BLaER1 (cell line): Measurements from ENCODE around the gene RHOT2.
A peak's percentile ranks its signal among the peaks of the same experiment; 100 is the strongest.

Source experiments
- H3K27ac ChIP-seq: shearing (Covaris generic); formaldehyde crosslinking; 2 replicates; pipeline ENCODE4 v1.8.1; 2022
- H3K27me3 ChIP-seq: shearing (Covaris generic); formaldehyde crosslinking; 2 replicates; pipeline ENCODE4 v1.8.1; 2022
- H3K36me3 ChIP-seq: shearing (Covaris generic); formaldehyde crosslinking; 2 replicates; pipeline ENCODE4 v1.8.1; 2022
- H3K4me1 ChIP-seq: shearing (Covaris generic); formaldehyde crosslinking; 2 replicates; pipeline ENCODE4 v1.8.1; 2022
- H3K4me2 ChIP-seq: shearing (Covaris generic); formaldehyde crosslinking; 2 replicates; pipeline ENCODE4 v1.8.1; 2022
- H3K4me3 ChIP-seq: shearing (Covaris generic); formaldehyde crosslinking; 2 replicates; pipeline ENCODE4 v1.8.1; 2022
- H3K9ac ChIP-seq: shearing (Covaris generic); formaldehyde crosslinking; 2 replicates; pipeline ENCODE4 v1.8.1; 2022
- H3K9me3 ChIP-seq: shearing (Covaris generic); formaldehyde crosslinking; 2 replicates; pipeline ENCODE4 v1.8.1; 2022
- H4K20me1 ChIP-seq: shearing (Covaris generic); formaldehyde crosslinking; 2 replicates; pipeline ENCODE4 v1.8.1; 2022
- Cebpa-rat ChIP-seq: shearing (Covaris generic); IDR thresholded peaks from 2 replicates; pipeline ENCODE4 v1.8.1; 2022

Gene RHOT2

GRCh38 chr16:668519-669171 lies 713 bp downstream of the RHOT2 start:
- peaks cover 51% of the 10 kb centered on the region for H4K20me1 ChIP-seq

GRCh38 chr16:669666-670065 lies 1.7 kb downstream of the RHOT2 start:
- H3K4me1 ChIP-seq, result peaks cover 39% of the 10 kb centered on the region
- H3K27me3 ChIP-seq, result peaks cover 5% of the 10 kb centered on the region
- no peak overlapping the region for H3K4me3 ChIP-seq
- H4K20me1 ChIP-seq, result peaks cover 61% of the 10 kb centered on the region
- H3K9ac ChIP-seq, result peak overlapping the region; percentile 99
- H3K36me3 ChIP-seq, result peaks cover 60% of the 10 kb centered on the region
- no peak for TF ChIP-seq Cebpa-rat
- peak overlapping the region; percentile 96 for H3K4me2 ChIP-seq
- no peak overlapping the region for H3K27ac ChIP-seq
- no peaks in the 10 kb centered on the region for H3K9me3 ChIP-seq

More at GRCh38 chr16:668519-669171, 713 bp downstream of the RHOT2 start:
- Histone ChIP-seq H3K27me3 (no peaks in the 10 kb centered on the region), H3K4me3 (peak overlapping the region; percentile 100), H3K36me3 (peaks cover 50% of the 10 kb centered on the region), H3K4me2 (peak overlapping the region; percentile 96), H3K9ac (peak overlapping the region; percentile 99), H3K27ac (peak overlapping the region; percentile 95), H3K9me3 (no peaks in the 10 kb centered on the region), H3K4me1 (peaks cover 48% of the 10 kb centered on the region)
- no peak for TF ChIP-seq Cebpa-rat

DNA sequence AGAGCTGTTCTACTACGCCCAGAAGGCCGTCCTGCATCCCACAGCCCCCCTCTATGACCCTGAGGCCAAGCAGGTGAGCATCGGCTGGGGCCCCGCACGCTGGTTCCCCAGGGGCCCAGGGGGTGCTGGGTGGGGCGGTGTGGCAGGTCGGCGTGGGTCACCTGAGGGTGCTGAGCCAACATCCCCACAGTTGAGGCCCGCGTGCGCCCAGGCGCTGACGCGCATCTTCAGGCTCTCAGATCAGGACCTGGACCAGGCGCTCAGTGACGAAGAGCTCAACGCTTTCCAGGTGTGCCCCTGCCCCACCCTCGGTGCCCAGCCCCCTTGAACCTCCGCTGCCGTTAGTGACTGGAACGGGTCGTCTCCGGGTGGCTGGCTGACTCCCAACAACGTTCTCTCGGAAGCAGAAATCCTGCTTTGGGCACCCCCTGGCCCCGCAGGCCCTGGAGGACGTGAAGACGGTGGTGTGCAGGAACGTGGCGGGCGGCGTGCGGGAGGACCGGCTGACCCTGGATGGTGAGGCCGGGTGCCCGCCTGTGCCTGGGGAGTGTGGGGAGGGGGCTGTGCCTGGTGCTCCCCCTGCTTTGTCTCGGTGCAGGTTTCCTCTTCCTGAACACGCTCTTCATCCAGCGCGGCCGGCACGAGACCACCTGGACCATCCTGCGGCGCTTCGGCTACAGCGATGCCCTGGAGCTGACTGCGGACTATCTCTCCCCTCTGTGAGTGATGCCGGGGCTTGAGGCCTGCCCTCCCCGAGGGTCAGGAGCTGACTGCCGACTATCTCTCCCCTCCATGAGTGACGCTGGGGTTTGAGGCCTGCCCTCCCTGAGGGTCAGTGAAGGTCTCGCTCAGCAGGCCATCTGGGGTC lies 2.8 kb downstream of the RHOT2 start:
- peaks cover 60% of the 10 kb centered on the region for H3K36me3 ChIP-seq
- H3K27ac ChIP-seq, result no peak overlapping the region
- no peak overlapping the region for H3K4me2 ChIP-seq
- peaks cover 72% of the 10 kb centered on the region for H4K20me1 ChIP-seq
- peaks cover 15% of the 10 kb centered on the region for H3K27me3 ChIP-seq
- 0 out of 2 replicates have a peak overlapping the region, but pooled peaks have one; percentile 99 for H3K9ac ChIP-seq
- no peak for TF ChIP-seq Cebpa-rat
- no peak overlapping the region for H3K4me3 ChIP-seq
- H3K4me1 ChIP-seq, result peaks cover 39% of the 10 kb centered on the region
- no peaks in the 10 kb centered on the region for H3K9me3 ChIP-seq

- Histone ChIP-seq H3K9ac (no peak overlapping the region), H3K4me1 (peaks cover 35% of the 10 kb centered on the region), H3K27me3 (peaks cover 16% of the 10 kb centered on the region), H3K9me3 (no peaks in the 10 kb centered on the region), H3K4me2 (no peak overlapping the region), H4K20me1 (peaks cover 77% of the 10 kb centered on the region), H3K4me3 (no peak overlapping the region), H3K27ac (no peak overlapping the region), H3K36me3 (peaks cover 57% of the 10 kb centered on the region)
- no peak for TF ChIP-seq Cebpa-rat
Observed at GRCh38 chr16:671353-672131, 3.6 kb downstream of the RHOT2 start.

- Histone ChIP-seq H3K27ac (no peak overlapping the region), H3K9me3 (no peaks in the 10 kb centered on the region), H3K9ac (no peak overlapping the region), H3K36me3 (peaks cover 55% of the 10 kb centered on the region), H3K27me3 (peaks cover 16% of the 10 kb centered on the region), H4K20me1 (peaks cover 79% of the 10 kb centered on the region), H3K4me2 (no peak overlapping the region), H3K4me3 (no peak overlapping the region), H3K4me1 (peaks cover 26% of the 10 kb centered on the region)
- no peak for TF ChIP-seq Cebpa-rat
Observed at GRCh38 chr16:672371-672770, 4.4 kb downstream of the RHOT2 start.

- H3K27ac ChIP-seq, result no peak overlapping the region
- peaks cover 55% of the 10 kb centered on the region for H3K36me3 ChIP-seq
- no peak for TF ChIP-seq Cebpa-rat
- peaks cover 79% of the 10 kb centered on the region for H4K20me1 ChIP-seq
- H3K4me1 ChIP-seq, result peaks cover 22% of the 10 kb centered on the region
- no peak overlapping the region for H3K9ac ChIP-seq
- H3K27me3 ChIP-seq, result peaks cover 16% of the 10 kb centered on the region
- H3K4me2 ChIP-seq, result no peak overlapping the region
- H3K9me3 ChIP-seq, result no peaks in the 10 kb centered on the region
- H3K4me3 ChIP-seq, result no peak overlapping the region
Observed at GRCh38 chr16:672851-673250, 4.9 kb downstream of the RHOT2 start.

DNA sequence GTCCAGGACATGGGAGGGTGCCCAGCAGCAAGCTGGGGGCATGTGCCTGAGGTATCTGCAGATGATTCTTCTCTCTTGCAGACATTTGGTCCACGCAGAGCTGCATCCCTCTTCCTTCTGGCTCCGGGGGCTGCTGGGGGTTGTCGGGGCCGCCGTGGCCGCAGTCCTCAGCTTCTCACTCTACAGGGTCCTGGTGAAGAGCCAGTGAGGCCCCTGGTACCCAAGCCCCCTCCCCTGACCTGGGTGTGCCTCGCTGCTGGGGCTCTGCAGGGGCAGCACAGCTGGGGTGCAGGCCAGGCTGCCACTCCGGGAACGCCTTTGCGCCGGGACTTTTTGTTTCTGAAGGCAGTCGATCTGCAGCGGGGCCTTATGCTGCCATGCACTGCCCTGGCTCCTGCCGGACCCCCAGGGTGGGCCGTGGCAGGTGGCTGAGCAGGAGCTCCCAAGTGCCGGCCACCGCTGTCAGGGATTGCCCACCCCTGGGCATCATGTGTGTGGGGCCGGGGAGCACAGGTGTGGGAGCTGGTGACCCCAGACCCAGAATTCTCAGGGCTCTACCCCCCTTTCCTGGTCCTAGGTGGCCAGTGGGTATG lies 5.6 kb downstream of the RHOT2 start:
- H4K20me1 ChIP-seq, result peaks cover 76% of the 10 kb centered on the region

DNA sequence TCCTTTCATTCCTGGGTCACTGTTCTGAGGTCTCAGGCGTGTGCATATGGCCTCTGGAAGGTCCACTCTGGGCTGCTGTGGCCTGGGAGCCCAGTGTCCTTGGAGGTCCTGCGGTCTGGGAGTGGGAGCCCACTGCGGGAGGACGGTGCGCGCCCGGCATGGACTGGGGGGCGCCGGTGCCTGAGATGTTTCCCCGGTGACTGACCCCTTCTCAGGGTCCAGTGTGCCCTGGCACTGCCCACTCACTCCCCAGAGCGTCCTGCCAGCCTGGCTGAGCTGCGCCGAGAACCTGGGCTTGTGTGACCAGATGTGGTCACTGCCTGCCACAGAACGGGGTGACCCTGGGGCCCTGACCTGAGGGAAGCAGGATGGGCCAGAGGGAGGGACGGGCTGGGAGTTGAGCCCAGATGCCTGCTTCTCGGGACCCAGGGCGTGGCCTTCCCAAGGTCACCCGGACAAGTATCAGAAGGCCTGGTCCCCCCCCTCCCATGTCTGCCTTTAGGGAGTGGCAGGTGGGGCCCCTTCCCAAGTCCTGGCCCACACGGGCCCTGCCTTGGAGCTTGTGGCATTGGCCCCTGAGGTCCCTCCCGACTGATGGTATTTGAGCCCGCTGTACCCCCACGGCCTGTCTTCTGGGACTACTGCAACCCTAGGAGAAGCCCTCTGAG lies 6.4 kb downstream of the RHOT2 start:
- Histone ChIP-seq H3K27ac (no peak overlapping the region), H3K4me3 (no peak overlapping the region), H4K20me1 (peaks cover 68% of the 10 kb centered on the region), H3K36me3 (peaks cover 53% of the 10 kb centered on the region), H3K4me1 (peaks cover 23% of the 10 kb centered on the region), H3K9me3 (no peaks in the 10 kb centered on the region), H3K9ac (no peak overlapping the region), H3K27me3 (peaks cover 16% of the 10 kb centered on the region), H3K4me2 (0 out of 2 replicates have a peak overlapping the region, but pooled peaks have one; percentile 37)
- TF ChIP-seq Cebpa-rat, result no peak

More for the DNA sequence above, 5.6 kb downstream of the RHOT2 start:
- peaks cover 22% of the 10 kb centered on the region for H3K4me1 ChIP-seq
- H3K4me2 ChIP-seq, result no peak overlapping the region
- peaks cover 55% of the 10 kb centered on the region for H3K36me3 ChIP-seq
- no peak overlapping the region for H3K27ac ChIP-seq
- no peaks in the 10 kb centered on the region for H3K9me3 ChIP-seq
- no peak for TF ChIP-seq Cebpa-rat
- H3K4me3 ChIP-seq, result no peak overlapping the region
- peaks cover 16% of the 10 kb centered on the region for H3K27me3 ChIP-seq
- no peak overlapping the region for H3K9ac ChIP-seq
